Measurements from ENCODE around the gene YWHAH.

Gene YWHAH

DNA sequence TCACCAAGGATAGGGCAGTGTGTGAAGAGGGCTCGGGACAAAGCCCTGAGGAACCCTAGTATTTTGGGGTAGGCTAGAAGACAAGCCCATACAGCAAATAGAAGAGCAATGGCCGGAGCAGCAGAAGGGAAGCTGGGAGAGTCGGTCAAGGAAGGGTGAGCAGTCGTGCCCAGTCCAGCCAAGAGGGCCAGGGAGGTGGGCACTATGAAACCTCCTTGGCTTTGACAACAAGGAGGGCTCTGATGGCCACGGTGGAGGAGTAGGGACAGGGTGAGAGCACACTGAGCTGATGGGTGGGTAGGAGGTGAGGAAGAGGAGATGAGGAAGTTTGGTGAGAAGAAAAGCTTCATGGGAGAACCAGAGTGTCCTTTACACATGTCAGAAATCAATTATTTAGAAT, 2.2 kb upstream of the YWHAH start:
- H3K36me3 ChIP-seq (ENCODE audit: control insufficient read depth, insufficient read depth, low read length) = no peaks in the 10 kb centered on the region

DNA sequence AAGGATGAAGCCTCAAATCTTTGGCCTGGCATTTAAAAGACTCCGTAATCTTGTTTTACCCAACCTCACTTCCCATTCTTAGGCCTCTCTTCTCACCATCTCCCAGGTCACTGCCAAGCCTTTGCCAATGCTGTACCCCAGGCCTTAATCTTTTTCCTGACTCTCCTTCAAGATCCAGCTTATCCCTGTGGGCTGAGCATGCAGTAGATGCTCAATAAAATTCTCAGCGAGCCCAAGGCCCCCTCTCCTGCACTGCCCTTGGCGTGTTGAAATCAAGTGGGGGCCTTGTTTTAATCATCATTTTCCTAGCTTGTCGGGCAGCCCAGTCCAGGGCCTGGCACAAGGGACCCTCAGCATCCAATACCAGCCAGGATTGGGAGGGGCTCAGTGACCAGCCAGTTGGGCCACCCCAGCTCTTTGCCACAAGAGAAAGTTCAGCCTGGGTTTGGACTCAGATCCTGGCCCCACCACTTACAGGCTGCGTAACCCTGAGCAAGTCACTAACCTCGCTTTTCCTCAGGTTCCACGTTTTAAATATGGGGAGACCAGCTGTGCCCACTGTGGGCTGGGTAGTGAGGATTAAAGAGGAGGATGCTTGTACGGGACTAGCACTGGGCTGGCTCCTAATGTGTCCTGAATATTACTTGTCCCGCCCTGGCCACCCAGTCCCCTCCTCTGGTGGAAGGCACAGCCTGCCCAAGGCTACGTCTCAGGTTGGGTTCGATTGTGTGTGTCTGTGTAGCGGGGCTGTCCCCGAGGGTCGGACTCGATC, 943 bp upstream of the YWHAH start:
- no peak overlapping the region for H2BK15ac ChIP-seq (replicated peaks; ENCODE audit: low read depth)
- peaks cover 2% of the 10 kb centered on the region for H3K36me3 ChIP-seq (ENCODE audit: control insufficient read depth, insufficient read depth, low read length)
- peaks cover 37% of the 10 kb centered on the region for H3K79me2 ChIP-seq (ENCODE audit: control insufficient read depth, insufficient read depth, low read length)
- peak overlapping the region; percentile 34 for H3K4me3 ChIP-seq (ENCODE audit: low read length)
- DNase-seq = no peak
- peak overlapping the region; percentile 16 for H3K18ac ChIP-seq (ENCODE audit: low read length)
- peak overlapping the region; percentile 6 for H3K23ac ChIP-seq (ENCODE audit: low read length)
- no peaks in the 10 kb centered on the region for H3K4me1 ChIP-seq (ENCODE audit: control insufficient read depth, low read depth, low read length)
- peak overlapping the region; percentile 66 for H3K4ac ChIP-seq (ENCODE audit: low read depth, low read length)
- no CpG with 5 or more reads among the region's 15 CpGs for WGBS (ENCODE audit: extremely low coverage, insufficient coverage, low lambda C conversion rate)
- peak overlapping the region; percentile 88 for H3K4me2 ChIP-seq (ENCODE audit: low read length)
- H3K79me1 ChIP-seq (ENCODE audit: low read length) = peaks cover 5% of the 10 kb centered on the region
- H2BK120ac ChIP-seq (ENCODE audit: low read depth, low read length) = peak overlapping the region; percentile 1
- peak overlapping the region; percentile 27 for H2BK5ac ChIP-seq (ENCODE audit: low read length)
- H4K8ac ChIP-seq (ENCODE audit: low read depth, low read length) = no peak overlapping the region
- H4K5ac ChIP-seq (ENCODE audit: low read length) = no peak overlapping the region
- peak overlapping the region; percentile 91 for H3K9ac ChIP-seq (ENCODE audit: low read length)
- peak overlapping the region; percentile 98 for H3K56ac ChIP-seq (ENCODE audit: low read length)
- peak overlapping the region; percentile 82 for H3K27ac ChIP-seq (ENCODE audit: low read depth, low read length)
- no peak overlapping the region for H2AK5ac ChIP-seq (ENCODE audit: low read length)
- no peaks in the 10 kb centered on the region for H3K27me3 ChIP-seq (ENCODE audit: insufficient read depth, low read length, poor library complexity)

More for the DNA sequence above, 2.2 kb upstream of the YWHAH start:
- Histone ChIP-seq H2BK120ac (ENCODE audit: low read depth, low read length) (no peak overlapping the region), H3K4me3 (ENCODE audit: low read length) (no peak overlapping the region), H3K4me2 (ENCODE audit: low read length) (no peak overlapping the region), H3K56ac (ENCODE audit: low read length) (no peak overlapping the region), H4K8ac (ENCODE audit: low read depth, low read length) (no peak overlapping the region), H3K9ac (ENCODE audit: low read length) (no peak overlapping the region), H3K4me1 (ENCODE audit: control insufficient read depth, low read depth, low read length) (no peaks in the 10 kb centered on the region), H3K18ac (ENCODE audit: low read length) (no peak overlapping the region), H2BK15ac (replicated peaks; ENCODE audit: low read depth) (no peak overlapping the region), H3K79me1 (ENCODE audit: low read length) (peaks cover 2% of the 10 kb centered on the region), H2BK5ac (ENCODE audit: low read length) (no peak overlapping the region), H3K4ac (ENCODE audit: low read depth, low read length) (no peak overlapping the region), H2AK5ac (ENCODE audit: low read length) (no peak overlapping the region), H3K27ac (ENCODE audit: low read depth, low read length) (no peak overlapping the region), H3K23ac (ENCODE audit: low read length) (no peak overlapping the region), H4K5ac (ENCODE audit: low read length) (no peak overlapping the region), H3K79me2 (ENCODE audit: control insufficient read depth, insufficient read depth, low read length) (peaks cover 26% of the 10 kb centered on the region), H3K27me3 (ENCODE audit: insufficient read depth, low read length, poor library complexity) (no peaks in the 10 kb centered on the region)
- no peak for DNase-seq
- no CpG with 5 or more reads among the region's 5 CpGs for WGBS (ENCODE audit: extremely low coverage, insufficient coverage, low lambda C conversion rate)

DNA sequence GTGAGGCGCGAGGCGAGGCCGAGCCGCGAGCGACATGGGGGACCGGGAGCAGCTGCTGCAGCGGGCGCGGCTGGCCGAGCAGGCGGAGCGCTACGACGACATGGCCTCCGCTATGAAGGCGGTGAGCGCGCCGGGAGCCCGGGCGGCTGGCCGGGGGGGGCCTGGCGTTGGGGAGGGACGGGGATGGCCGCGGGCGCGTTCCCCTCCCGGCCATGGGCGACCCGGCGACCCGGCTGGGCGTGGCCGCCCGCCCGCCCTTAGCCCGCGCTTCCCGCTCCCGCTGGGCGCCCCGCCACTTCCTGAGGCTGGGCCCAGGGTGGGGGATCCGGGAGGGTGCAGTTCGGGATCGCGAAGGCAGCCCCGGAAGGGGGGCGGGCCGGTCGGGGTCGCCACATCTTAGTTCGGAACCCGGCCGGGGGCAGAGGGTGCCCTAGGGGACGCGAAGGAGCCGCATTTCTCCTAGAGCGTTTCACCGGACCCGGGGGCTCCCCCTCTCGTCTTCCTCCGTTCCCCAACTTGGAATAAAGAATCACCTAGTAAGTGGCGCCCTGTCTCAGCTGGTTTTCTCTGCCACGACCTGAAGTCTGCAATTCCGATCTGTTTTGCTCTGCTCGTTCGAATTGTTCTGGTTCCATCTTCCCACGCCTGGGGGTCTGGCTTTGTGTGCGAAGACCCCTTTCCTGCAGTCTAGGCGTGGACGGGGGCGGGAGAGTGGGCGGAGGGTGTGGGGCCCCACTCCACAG, 536 bp downstream of the YWHAH start:
- Histone ChIP-seq H3K18ac (ENCODE audit: low read length) (peak overlapping the region; percentile 77), H2BK120ac (ENCODE audit: low read depth, low read length) (peak overlapping the region; percentile 24), H3K4me3 (ENCODE audit: low read length) (peak overlapping the region; percentile 99), H4K8ac (ENCODE audit: low read depth, low read length) (peak overlapping the region; percentile 77), H3K56ac (ENCODE audit: low read length) (peak overlapping the region; percentile 99), H3K79me2 (ENCODE audit: control insufficient read depth, insufficient read depth, low read length) (peaks cover 49% of the 10 kb centered on the region), H3K4ac (ENCODE audit: low read depth, low read length) (peak overlapping the region; percentile 90), H3K23ac (ENCODE audit: low read length) (peak overlapping the region; percentile 91), H3K4me1 (ENCODE audit: control insufficient read depth, low read depth, low read length) (no peaks in the 10 kb centered on the region), H3K27me3 (ENCODE audit: insufficient read depth, low read length, poor library complexity) (no peaks in the 10 kb centered on the region), H2BK15ac (replicated peaks; ENCODE audit: low read depth) (no peak overlapping the region), H3K27ac (ENCODE audit: low read depth, low read length) (peak overlapping the region; percentile 98), H3K9ac (ENCODE audit: low read length) (peak overlapping the region; percentile 100), H4K5ac (ENCODE audit: low read length) (no peak overlapping the region), H2BK5ac (ENCODE audit: low read length) (peak overlapping the region; percentile 85), H2AK5ac (ENCODE audit: low read length) (peak overlapping the region; percentile 67), H3K36me3 (ENCODE audit: control insufficient read depth, insufficient read depth, low read length) (peaks cover 2% of the 10 kb centered on the region), H3K79me1 (ENCODE audit: low read length) (peaks cover 5% of the 10 kb centered on the region), H3K4me2 (ENCODE audit: low read length) (peak overlapping the region; percentile 82)
- DNase-seq = peak; percentile 41
- no CpG with 5 or more reads among the region's 76 CpGs for WGBS (ENCODE audit: extremely low coverage, insufficient coverage, low lambda C conversion rate)

DNA sequence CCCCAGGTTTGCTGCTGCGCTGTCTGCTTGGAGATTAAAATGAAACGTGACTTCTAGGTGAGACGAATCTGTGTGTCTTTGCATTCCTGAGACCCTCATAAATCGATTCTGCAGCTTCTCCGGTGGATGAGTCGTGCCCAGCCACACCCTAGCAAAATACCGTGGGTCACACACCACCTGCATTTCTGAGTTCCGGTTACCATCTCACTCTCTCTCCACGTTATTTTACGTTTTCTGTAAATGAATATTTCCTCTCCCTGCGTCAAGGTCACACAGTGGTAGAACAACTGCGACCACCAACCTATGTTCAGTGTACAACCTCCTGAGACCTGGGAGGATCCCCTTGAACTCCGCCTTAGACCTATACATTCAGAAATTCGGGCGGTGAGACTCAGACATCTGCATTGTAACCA, 1.1 kb downstream of the YWHAH start:
- no peak for DNase-seq
- Histone ChIP-seq H4K5ac (ENCODE audit: low read length) (peak overlapping the region; percentile 64), H3K18ac (ENCODE audit: low read length) (peak overlapping the region; percentile 77), H3K4me2 (ENCODE audit: low read length) (peak overlapping the region; percentile 82), H3K9ac (ENCODE audit: low read length) (peak overlapping the region; percentile 100), H2BK120ac (ENCODE audit: low read depth, low read length) (no peak overlapping the region), H2AK5ac (ENCODE audit: low read length) (peak overlapping the region; percentile 67), H3K79me1 (ENCODE audit: low read length) (peaks cover 8% of the 10 kb centered on the region), H3K27ac (ENCODE audit: low read depth, low read length) (peak overlapping the region; percentile 98), H3K4me3 (ENCODE audit: low read length) (peak overlapping the region; percentile 99), H3K27me3 (ENCODE audit: insufficient read depth, low read length, poor library complexity) (no peaks in the 10 kb centered on the region), H4K8ac (ENCODE audit: low read depth, low read length) (no peak overlapping the region), H3K4ac (ENCODE audit: low read depth, low read length) (peak overlapping the region; percentile 90), H3K56ac (ENCODE audit: low read length) (peak overlapping the region; percentile 99), H3K36me3 (ENCODE audit: control insufficient read depth, insufficient read depth, low read length) (peaks cover 4% of the 10 kb centered on the region), H3K4me1 (ENCODE audit: control insufficient read depth, low read depth, low read length) (no peaks in the 10 kb centered on the region), H3K23ac (ENCODE audit: low read length) (peak overlapping the region; percentile 91), H2BK15ac (replicated peaks; ENCODE audit: low read depth) (no peak overlapping the region), H2BK5ac (ENCODE audit: low read length) (peak overlapping the region; percentile 54), H3K79me2 (ENCODE audit: control insufficient read depth, insufficient read depth, low read length) (peaks cover 53% of the 10 kb centered on the region)
- no CpG with 5 or more reads among the region's 15 CpGs for WGBS (ENCODE audit: extremely low coverage, insufficient coverage, low lambda C conversion rate)

DNA sequence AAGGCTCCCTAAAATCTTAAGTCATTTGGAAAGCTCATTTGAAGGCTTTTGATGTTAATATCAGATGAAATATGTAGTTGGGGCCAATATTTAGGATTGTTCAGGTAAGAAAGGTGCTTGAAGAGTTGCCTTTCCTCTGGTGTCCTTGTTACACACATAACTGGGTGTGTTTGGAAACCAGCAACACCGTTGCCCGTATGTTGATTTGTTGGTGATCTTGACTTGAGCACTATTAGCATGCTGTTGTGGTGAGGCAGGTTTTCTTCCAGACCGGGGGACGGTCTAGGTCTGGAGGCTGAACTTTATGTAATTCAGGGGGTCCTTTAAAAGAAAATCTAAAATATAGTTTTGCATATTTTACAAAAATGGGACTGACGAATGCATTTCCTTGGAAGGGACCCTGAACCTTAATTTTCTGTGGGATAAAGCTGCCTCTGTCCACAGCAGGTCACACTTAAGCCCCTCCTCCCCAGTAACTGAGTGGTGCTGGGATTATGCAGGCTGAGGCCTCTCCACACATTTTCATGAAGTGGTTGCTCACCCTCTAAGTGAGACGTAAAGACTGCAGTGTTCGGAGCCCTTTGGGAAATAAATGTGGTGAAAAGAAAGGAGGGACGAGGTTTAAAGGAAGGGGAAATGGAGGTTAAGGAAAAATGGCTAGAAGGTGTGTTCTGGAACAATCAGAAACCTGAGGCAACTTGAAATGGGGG, 1.8 kb downstream of the YWHAH start:
- Histone ChIP-seq H3K18ac (ENCODE audit: low read length) (no peak overlapping the region), H2AK5ac (ENCODE audit: low read length) (no peak overlapping the region), H3K4me2 (ENCODE audit: low read length) (peak overlapping the region; percentile 82), H3K23ac (ENCODE audit: low read length) (no peak overlapping the region), H3K56ac (ENCODE audit: low read length) (peak overlapping the region; percentile 99), H3K27me3 (ENCODE audit: insufficient read depth, low read length, poor library complexity) (no peaks in the 10 kb centered on the region), H2BK5ac (ENCODE audit: low read length) (no peak overlapping the region), H3K79me2 (ENCODE audit: control insufficient read depth, insufficient read depth, low read length) (peaks cover 60% of the 10 kb centered on the region), H4K5ac (ENCODE audit: low read length) (no peak overlapping the region), H2BK15ac (replicated peaks; ENCODE audit: low read depth) (no peak overlapping the region), H3K4ac (ENCODE audit: low read depth, low read length) (no peak overlapping the region), H3K4me1 (ENCODE audit: control insufficient read depth, low read depth, low read length) (no peaks in the 10 kb centered on the region), H3K79me1 (ENCODE audit: low read length) (peaks cover 12% of the 10 kb centered on the region), H3K36me3 (ENCODE audit: control insufficient read depth, insufficient read depth, low read length) (peaks cover 4% of the 10 kb centered on the region), H2BK120ac (ENCODE audit: low read depth, low read length) (no peak overlapping the region), H3K9ac (ENCODE audit: low read length) (peak overlapping the region; percentile 100), H3K27ac (ENCODE audit: low read depth, low read length) (no peak overlapping the region), H4K8ac (ENCODE audit: low read depth, low read length) (no peak overlapping the region), H3K4me3 (ENCODE audit: low read length) (peak overlapping the region; percentile 99)
- WGBS (ENCODE audit: extremely low coverage, insufficient coverage, low lambda C conversion rate) = 100% methylated on average over 2 of the region's 8 CpGs
- no peak for DNase-seq
